Skeletal muscle cell (primary cell): ENCODE measurements around the gene KRIT1.
"Not testable (repeated sequence)": the region's sequence is repeated elsewhere in the genome, so short reads cannot be mapped to it uniquely, and the experiment has no call there.

Experiments
- DNase-seq: peaks from one replicate; pipeline ENCODE4 v3.0.0-alpha.2; 2010; ENCODE audit warnings: low read depth
- H3K4me3 ChIP-seq: 2 replicates; pipeline ENCODE4 v1.5.1; 2011; ENCODE audit warnings: low read depth, mild to moderate bottlenecking, control low read depth, low read length, moderate library complexity

The KRIT1 gene

DNA sequence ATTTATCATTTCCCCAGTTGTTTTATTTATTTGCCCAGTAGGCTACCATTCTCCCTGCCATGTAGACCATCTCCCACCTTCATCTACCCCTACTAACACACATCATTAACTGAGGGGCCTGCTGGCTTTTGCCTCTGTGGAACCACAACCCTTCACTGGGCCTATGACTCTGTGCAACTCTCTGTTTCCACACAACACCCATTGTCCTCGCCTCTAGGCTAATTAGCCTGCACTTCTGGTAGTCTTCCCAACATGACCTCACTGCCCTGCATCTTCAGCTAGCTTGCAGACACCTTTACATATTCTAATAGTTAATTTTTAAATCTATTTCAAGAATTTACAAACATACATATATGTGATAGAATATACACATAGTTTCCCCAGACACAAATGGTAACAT lies 7.5 kb upstream of the KRIT1 start:
- H3K4me3 ChIP-seq = no peak overlapping the region
- no peak for DNase-seq

DNA sequence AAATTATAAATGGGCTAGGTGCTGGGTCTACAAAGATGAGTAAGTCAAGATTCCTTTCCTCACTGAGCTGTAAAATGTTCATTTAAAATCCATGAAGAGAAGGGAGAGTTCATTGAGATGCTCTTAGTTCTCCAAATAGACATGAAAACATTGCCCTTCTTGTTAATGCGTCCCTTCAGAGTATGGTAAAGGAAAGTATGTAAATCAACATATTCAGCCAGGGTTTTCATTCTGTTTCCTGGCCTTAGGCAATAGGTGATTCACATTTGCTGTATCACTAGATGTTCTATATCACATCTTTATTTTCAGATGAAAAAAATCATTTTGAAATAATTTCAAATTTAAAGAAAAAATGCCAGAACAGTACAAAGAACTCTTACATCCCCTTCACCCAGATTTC lies 5.5 kb upstream of the KRIT1 start:
- no peak for DNase-seq
- H3K4me3 ChIP-seq = no peak overlapping the region

DNA sequence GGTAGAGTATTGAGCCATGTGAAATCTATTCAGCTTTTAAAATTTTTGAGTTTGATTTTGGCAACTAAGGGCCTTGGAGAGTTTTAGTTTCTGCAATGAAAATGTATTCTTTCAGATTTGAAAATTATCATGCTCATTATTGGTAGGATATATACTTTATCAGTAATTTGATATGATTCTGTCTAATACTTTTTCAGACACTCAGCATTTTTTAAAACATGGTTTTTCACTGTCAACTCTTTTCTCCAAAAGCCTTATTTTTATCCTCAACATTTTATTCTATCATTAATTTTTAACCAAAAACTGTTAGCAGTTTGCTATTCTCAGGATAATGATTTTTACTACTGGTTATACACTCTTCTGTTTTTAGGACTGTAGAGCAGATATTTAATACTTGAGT lies 4.9 kb upstream of the KRIT1 start:
- no peak overlapping the region for H3K4me3 ChIP-seq
- no peak for DNase-seq

DNA sequence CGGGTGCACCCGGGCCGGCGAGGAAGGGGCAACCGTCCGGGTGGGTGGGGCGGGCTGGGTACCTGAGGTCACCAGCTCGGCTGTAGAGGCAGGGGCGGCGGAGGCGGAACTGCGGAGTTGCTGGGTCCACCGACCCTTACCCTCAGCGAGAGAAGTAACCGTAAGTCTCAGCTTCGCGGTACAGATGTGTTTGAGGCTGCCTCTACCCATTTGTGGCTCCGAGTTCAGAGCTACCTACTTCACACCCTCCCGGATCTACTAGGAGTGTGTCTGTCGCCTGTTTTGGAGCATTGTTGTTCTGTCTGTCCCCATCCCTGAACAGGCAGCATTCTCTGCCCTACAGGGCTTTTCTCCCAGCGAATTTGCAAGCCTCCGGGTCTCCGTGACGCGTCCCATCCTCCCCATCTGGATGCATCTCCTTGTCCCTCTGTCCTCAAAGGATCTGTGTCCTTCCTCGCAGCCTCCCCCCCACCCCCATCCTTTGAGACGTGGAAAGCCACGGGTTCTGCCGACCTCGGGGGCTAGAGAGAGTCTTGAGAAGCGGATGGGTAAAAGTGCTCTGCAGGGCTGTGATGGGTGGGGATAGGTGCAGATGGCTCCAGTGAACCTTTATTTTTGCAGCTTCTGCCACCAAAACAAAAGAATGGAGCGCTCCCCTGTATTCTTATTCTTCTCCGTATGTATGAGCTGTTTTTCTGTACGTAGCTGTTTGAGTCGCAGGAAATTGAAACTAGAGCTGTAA lies 817 bp upstream of the KRIT1 start:
- H3K4me3 ChIP-seq = peak overlapping the region; percentile 98
- no peak for DNase-seq

DNA sequence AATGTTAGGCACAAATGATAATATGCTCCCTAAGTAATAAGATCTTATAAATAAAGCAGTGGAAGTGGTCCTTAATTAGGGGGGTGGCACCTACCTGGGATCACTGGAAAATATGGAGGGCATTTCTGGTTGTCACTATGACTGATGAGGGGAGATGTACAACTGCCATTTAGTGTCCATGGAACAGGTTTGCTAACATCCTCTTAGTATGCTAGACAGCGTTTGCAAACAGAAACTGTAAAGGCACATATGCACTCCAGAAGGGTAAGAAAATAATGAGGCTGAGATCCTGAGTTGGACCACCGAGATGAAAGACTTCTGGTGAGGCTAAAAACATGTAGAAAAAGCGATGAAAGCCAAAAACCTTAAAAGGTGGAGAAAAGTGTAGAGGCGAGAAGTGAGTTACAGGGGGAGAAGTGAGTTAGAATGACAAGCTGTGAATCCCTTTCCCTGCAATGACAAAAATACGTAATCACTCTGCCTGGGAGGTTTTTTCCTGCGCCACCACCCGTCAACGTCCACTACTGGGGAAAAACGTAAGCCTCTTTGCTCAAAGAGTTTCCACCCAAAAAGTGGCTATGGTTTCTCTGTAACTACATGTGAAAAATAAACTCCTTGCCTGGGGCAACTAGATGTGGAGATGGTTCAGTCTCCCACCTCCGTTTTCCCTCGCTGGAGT lies 767 bp downstream of the KRIT1 start:
- no peak for DNase-seq
- H3K4me3 ChIP-seq = peak overlapping the region; percentile 98

DNA sequence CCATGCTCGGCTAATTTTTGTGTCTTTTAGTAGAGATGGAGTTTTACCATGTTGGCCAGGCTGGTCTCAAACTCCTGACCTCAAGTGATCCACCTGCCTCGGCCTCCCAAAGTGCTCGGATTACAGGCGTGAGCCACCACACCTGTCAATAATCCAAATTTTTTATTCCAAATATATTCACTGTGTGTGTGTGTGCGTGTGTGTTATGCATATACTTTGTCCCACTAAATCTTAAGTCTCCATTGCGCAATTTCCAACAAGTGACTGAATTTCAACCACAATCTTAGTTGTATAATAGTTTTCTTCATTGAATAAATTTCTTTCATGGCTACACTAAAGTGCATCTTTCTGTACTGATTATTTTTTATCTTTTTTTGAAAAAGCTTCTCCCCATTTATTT lies 2.7 kb downstream of the KRIT1 start:
- no peak for DNase-seq
- H3K4me3 ChIP-seq = no peak overlapping the region

DNA sequence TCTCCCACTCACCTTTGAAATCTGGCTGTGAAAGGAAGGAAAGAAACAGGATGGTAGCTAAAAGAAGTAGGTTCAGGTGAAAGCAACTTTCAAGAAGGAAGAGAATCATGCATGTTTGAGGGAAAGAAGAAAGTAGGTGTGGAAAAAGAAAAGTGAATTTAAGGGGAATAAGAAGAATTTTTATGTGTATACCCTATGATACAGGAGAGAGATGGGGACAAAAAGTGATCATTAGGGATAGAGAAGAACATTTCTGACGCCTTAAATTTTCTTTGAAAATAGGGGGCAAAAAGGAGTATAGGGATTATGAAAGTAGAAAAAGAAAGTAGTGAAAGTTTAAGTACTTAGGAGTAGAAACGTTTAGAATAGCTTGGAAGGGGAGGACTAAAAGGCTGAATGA lies 15.2 kb downstream of the KRIT1 start:
- DNase-seq = no peak
- H3K4me3 ChIP-seq = no peak overlapping the region

DNA sequence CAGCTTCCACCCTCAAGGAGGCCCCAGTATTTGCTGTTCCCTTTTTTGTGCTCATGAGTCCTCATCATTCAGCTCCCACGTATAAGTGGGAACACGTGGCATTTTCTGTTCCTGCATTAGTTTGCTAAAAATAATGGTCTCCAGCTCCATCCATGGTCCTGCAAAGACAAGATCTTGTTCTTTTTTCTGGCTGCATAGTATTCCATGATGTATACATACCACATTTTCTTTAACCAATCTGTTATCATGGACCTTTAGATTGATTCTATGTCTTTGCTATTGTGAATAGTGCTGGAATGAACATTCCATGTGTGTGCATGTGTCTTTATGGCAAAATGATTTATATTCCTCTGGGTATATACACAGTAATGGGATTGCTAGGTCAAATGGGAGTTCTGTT lies 17.0 kb downstream of the KRIT1 start:
- no peak for DNase-seq
- H3K4me3 ChIP-seq = no peak overlapping the region

DNA sequence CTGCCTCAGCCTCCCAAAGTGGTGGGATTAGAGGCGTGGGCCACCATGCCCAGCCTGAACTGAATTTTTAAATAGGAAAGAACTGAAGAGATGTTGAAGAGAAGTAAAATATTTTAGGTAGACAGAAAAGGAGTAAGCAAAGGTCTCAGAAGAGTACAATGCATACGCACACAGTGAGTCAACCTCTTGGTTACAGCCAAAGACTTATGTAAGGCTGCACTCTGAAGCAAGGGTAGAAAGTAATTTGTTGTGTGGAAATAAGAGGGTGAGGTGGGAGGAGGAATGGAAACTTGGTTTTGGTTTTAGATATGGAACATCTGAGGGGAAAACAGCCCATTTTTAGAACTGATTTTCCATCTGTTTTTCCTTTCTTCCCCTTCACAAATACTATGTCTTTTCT lies 17.6 kb downstream of the KRIT1 start:
- no peak for DNase-seq
- no peak overlapping the region for H3K4me3 ChIP-seq

DNA sequence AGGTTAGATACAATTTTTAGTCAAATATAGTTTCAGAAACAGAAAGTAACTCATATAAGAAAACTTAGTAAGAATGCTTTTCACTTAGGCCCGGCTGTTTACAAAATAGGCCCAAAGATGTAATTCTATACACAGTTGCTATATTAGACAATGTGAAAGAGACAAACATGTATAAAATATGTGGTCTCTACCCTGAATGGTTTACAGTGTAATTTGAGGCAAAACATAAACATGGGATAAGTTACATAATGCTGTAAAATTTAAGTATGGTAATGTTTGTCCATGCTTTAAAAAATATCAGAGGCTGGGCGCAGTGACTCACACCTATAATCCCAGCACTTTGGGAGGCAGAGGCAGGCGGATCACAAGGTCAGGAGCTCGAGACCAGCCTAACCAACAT lies 18.7 kb downstream of the KRIT1 start:
- no peak for DNase-seq
- H3K4me3 ChIP-seq = no peak overlapping the region

DNA sequence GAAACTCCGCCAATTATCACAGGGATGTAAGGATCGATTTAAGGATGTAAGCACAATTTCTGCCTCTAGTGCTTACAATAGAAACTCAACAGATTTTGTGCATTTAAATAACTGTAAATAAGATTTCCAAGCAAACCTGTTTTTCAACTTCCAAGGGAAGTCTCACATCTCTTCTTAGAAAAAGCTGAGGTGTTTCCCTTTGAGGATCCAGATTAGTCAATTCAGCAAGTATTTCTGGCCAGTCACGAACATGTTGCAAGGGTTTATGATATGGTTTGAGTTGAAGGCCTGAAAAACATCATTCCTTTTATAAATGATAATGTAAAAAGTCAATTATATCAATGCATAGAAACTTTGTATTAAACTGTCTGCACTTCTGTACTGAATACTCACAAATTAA lies 23.9 kb downstream of the KRIT1 start:
- H3K4me3 ChIP-seq = no peak overlapping the region
- no peak for DNase-seq

DNA sequence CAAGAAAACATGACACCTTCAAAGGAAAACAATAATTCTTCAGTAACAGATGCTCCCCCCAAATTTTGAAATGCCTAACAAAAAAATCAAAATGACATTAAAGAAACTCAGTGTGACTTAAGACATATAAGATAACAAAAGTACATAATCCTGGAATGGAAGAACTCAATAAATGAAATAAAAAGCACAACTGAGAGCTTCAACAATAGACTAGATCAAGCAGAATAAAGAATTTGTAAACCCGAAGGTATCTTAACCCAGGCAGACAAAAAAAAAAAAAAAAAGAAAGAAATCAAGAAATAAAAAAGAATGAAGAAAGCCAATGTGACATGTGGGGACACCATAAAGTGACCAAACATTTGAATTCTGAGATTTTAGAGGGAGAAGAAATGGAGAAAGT lies 39.0 kb downstream of the KRIT1 start:
- DNase-seq = no peak
- H3K4me3 ChIP-seq = no peak overlapping the region

DNA sequence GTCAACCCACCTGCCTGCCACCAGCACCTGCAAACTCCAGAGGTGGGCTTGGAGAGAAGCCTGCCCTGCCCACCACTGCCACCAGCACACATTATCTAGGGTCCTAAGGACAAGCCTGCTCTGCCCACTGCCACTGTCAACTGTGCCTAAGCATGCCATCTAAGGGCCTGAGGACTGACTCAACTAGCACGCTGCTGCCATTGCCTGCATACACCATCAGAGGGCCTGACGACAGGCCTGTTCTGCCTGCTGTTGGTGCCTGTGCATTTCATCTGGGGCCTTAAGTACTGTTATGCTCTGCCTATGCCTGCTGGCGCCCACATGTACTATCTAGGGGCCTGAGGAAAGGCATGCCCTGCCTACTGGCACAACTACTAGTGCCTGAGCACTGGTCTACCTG lies 39.7 kb downstream of the KRIT1 start:
- DNase-seq = no peak
- H3K4me3 ChIP-seq = no peak overlapping the region

DNA sequence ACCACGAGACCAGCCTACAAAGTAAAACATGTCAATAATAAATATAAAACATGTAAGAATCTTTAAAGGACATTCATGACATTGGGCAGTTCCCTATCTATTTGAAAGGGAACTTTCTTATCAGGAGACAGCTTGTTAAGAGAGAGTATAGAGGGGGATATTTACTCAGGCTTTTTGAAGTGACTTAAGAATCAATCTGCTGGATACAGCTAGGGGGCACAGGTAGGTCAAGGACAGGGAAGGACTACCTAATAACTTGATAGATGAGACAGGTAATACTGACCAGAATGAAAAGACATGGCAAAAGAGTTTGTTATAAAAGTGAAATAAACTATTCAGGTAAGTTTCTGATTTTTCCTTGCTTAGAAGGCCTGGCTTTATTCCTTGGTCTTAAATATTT lies 44.9 kb downstream of the KRIT1 start:
- no peak for DNase-seq
- no peak overlapping the region for H3K4me3 ChIP-seq

DNA sequence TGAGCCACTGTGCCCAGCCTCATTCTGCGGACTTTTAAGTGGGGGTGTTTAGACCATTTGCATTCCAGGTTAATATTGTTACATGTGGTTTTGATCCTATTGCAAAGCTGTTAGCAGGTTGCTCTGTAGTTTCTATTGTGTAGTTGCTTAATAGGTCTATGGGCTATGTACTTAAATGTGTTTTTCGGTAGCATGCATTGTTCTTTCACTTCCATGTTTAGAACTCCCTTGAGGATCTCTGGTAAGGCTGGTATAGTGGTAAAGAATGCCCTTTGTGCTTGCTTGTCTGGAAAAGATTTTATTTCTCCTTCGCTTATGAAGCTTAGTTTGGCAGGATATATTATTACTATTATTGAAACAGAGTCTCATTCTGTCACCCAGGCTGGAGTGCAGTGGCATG lies 53.4 kb downstream of the KRIT1 start:
- no peak overlapping the region for H3K4me3 ChIP-seq
- DNase-seq = no peak

DNA sequence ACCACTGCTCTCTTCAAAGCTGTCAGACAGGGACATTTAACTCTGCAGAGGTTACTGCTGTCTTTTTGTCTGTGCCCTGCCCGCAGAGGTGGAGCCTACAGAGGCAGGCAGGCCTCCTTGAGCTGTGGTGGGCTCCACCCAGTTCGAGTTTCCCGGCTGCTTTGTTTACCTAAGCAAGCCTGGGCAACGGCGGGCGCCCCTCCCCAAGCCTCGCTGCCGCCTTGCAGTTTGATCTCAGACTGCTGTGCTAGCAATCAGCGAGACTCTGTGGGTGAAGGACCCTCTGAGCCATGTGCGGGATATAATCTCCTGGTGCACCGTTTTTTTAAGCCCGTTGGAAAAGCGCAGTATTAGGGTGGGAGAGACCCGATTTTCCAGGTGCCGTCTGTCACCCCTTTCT lies 56.5 kb downstream of the KRIT1 start:
- H3K4me3 ChIP-seq, DNase-seq: not testable (repeated sequence)

DNA sequence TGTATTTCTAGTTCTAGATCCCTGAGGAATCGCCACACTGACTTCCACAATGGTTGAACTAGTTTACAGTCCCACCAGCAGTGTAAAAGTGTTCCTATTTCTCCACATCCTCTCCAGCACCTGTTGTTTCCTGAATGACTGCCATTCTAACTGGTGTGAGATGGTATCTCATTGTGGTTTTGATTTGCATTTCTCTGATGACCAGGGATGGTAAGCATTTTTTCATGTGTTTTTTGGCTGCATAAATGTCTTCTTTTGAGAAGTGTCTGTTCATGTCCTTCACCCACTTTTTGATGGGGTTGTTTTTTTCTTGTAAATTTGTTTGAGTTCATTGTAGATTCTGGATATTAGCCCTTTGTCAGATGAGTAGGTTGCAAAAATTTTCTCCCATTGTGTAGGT lies 61.4 kb downstream of the KRIT1 start:
- DNase-seq = not testable (repeated sequence)

DNA sequence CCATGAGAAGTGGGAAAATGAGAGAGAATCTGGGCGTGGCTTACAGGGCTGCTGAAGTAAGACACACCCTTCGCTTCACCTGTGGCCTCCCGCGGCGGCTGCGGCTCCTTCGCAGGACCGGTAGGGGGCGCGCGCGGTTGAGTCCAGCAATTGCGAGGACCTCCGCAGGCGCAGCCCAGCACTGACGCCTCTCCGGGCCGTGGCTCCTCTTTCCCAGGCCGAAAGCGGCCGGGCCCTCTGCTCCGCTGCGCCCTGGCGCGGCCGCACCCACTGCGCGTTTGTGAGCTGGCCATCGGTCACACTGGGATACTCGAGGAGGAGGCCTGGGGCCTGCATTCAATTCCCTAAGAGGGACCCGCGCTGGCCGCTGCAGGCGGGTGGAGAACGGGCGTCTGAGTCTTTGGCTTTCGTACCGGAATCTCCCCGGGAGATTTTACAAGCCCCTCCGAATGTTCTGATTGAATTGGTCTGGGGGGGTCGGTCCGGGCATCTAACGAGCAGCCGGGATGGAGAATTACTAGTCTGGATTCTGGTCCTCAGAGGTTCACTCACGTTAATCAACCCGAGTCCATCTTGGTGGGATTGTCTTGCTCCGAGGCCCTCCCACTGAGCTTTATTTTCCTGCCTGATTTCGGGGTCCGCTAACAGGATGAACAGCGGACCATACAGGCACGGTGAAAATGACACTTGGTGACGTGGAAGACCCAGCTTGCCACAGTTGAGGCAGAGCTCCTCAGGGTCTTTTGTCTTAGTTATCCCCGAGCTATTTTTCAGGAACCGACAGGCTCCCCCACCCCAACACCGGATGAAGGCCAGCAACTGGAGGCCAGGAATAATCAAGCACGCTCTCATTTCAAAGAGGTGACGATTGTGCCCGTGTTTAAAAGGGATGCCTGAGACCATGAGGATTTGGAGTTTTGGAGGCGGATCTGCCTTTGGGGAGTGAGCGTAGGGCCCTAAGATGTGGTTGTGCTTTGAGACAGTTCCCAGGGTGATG lies 66.5 kb downstream of the KRIT1 start, which contains the start of gene LRRD1:
Gene LRRD1, minus strand, starts transcription at position 215 of the 997 bp plus-strand sequence. CDS start 13,940 bp downstream, outside the sequence.
- peak within 1 kb of the TSS; percentile 50 for H3K4me3 ChIP-seq
- peak; percentile 31 for DNase-seq

More for the DNA sequence above, 61.4 kb downstream of the KRIT1 start:
- not testable (repeated sequence) for H3K4me3 ChIP-seq

DNA sequence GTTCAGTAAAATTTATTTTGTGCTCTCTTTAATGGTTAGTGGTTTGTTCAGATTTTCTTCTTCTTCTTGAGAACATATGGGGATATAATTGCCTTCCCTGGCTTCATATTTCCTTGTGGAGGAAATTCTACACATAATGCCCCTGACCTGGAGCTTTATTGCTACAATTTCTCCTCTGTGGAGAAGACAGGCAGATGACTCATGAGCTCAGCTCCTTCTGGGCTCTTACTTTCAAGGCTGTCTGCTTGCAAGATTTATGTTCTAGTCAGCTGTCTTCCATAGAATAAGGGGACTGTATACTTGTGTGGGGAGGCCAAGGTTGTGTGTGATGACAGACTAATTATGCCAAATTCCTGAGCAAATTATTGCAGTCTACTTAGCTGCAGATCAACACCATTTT lies 68.4 kb downstream of the KRIT1 start:
- H3K4me3 ChIP-seq = no peak overlapping the region
- peak; percentile 76 for DNase-seq

DNA sequence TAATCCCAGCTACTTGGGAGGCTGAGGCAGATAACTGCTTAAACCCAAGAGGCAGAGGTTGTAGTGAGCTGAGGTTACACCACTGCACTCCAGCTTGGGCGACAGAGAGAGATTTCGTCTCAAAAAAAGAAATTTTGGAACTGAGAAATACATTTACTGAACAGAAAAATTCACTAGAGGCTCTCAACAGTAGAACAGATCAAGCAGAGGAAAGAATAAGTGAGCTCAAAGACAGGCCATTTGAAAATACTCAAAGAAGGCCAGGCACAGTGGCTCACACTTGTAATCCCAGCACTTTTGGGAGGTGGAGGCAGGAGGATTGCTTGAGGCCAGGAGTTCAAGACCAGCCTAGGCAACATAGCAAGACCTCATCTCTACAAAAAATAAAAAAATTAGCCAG lies 76.2 kb downstream of the KRIT1 start:
- not testable (repeated sequence) for H3K4me3 ChIP-seq, DNase-seq
